Coronary artery (tissue), 2 donors: ENCODE data around the gene TSHZ1.

Experiments
- DNase-seq: peaks from one replicate; pipeline ENCODE4 v3.0.0-alpha.2; 2017; ENCODE audit warnings: low spot score
- H3K27ac ChIP-seq, 2 donors: fragments of 200-600 bp; sonication (generic); one replicate each; pipeline ENCODE4 v1.5.1; 2016 to 2019
- H3K4me3 ChIP-seq: fragments of 200-600 bp; sonication (generic); 2 replicates; pipeline ENCODE4 v1.5.1; 2016; ENCODE audit warnings: mild to moderate bottlenecking, moderate library complexity
- CTCF ChIP-seq: fragments of 200-600 bp; sonication (generic); IDR thresholded peaks from one replicate; pipeline ENCODE4 v1.5.1; 2019; ENCODE audit warnings: antibody characterized with exemption

TSHZ1 gene

GRCh38 chr18:75209129-75209950 lies 1.3 kb upstream of the TSHZ1 start, which contains the start of gene PTGR3:
Gene PTGR3, minus strand, starts transcription at chr18:75209139. Its CDS starts 81 bp downstream, at chr18:75209058.
- peak; percentile 94 for DNase-seq
- H3K4me3 ChIP-seq, result peak within 1 kb of the TSS; percentile 78
- peak within 1 kb of the TSS; percentile 94 to 95 for H3K27ac ChIP-seq
- no peak for TF ChIP-seq CTCF

GRCh38 chr18:75209951-75210258 lies 692 bp upstream of the TSHZ1 start:
- TF ChIP-seq CTCF, result no peak
- Histone ChIP-seq H3K27ac (peak overlapping the region; percentile 94 to 95), H3K4me3 (peak overlapping the region; percentile 78)
- DNase-seq, result no peak

- DNase-seq, result no peak
- TF ChIP-seq CTCF, result no peak
- peak overlapping the region; percentile 94 to 95 for H3K27ac ChIP-seq
These were observed 515 bp downstream of the TSHZ1 start for GRCh38 chr18:75211002-75211621.

GRCh38 chr18:75211626-75211952 lies 992 bp downstream of the TSHZ1 start:
- Histone ChIP-seq H3K4me3 (peak overlapping the region; percentile 78), H3K27ac (peak overlapping the region; percentile 61 to 75)
- DNase-seq, result no peak
- TF ChIP-seq CTCF, result no peak

More at GRCh38 chr18:75211002-75211621, 515 bp downstream of the TSHZ1 start:
- peak overlapping the region; percentile 78 for H3K4me3 ChIP-seq

GRCh38 chr18:75211953-75212750 lies 1.6 kb downstream of the TSHZ1 start:
- no peak for DNase-seq
- Histone ChIP-seq H3K4me3 (peak overlapping the region; percentile 78), H3K27ac (peak overlapping the region; percentile 61 to 75)
- TF ChIP-seq CTCF, result no peak

- no peak for DNase-seq
- H3K4me3 ChIP-seq, result peak overlapping the region; percentile 78
- H3K27ac ChIP-seq, result peak overlapping the region in 1 of 2 donors; percentile 42
- TF ChIP-seq CTCF, result no peak
These were observed 2.1 kb downstream of the TSHZ1 start for GRCh38 chr18:75212751-75213090.
